Bronchial epithelial cell (primary cell): Measurements from ENCODE around the gene TTC12. TPM values are rescaled to one million over a fixed set of nuclear protein-coding genes. Genes with fewer than 3 reads are reported as not detected.

ENCODE experiments used
- DNase-seq: peaks from one replicate; pipeline ENCODE4 v3.0.0-alpha.2; 2010; ENCODE audit warnings: low read depth
- FAIRE-seq: peaks from 2 replicates; lab custom pipeline; 2011; peaks lifted over from hg19 to GRCh38; lab: Jason Lieb, UNC
- H3K27me3 ChIP-seq: 2 replicates; pipeline ENCODE4 v1.5.1; 2011; ENCODE audit warnings: low read length; ENCODE audit not compliant: control insufficient read depth, insufficient read depth
- H3K36me3 ChIP-seq: 2 replicates; pipeline ENCODE4 v1.5.1; 2011; ENCODE audit warnings: low read length; ENCODE audit not compliant: control insufficient read depth, insufficient read depth
- H3K4me3 ChIP-seq: 2 replicates; pipeline ENCODE4 v1.5.1; 2011; ENCODE audit warnings: mild to moderate bottlenecking, low read depth, low read length, control low read depth
- total RNA-seq: library from RNA; depleted of rRNA; stranded (reverse); fragments of >200 nt; gene quantifications from 2 replicates; pipeline ENCODE4 v1.2.1, GENCODE V29; 2014
- TF ChIP-seq, protein P1 (sequence below): IDR thresholded peaks from 2 replicates; pipeline ENCODE4 v1.5.1; 2011; ENCODE audit warnings: mild to moderate bottlenecking, moderate library complexity, low read length, control low read depth, inconsistent platforms; ENCODE audit not compliant: insufficient read depth, severe bottlenecking

TTC12 gene
- total RNA-seq, 1 donor from 2014 or later: 12.9 TPM

DNA sequence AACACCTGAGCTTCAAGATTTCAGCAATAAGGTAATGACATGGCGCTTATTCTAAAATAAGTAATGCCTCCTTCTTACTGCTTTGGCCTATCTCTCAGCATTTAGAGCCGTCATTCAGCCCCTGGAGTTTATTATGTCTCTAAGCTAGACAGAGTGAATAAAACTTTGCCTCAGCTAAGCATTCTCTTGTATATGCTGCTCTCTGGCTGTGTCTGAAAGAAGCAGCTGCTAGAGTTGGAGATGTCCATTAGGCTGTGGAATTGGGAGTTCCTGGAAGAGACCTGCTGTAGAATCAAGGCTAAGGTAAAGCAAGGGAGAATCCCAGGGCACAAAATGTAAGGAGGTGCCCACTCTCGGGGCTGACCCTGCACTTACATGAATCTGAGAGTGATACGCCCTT, 35.5 kb upstream of the TTC12 start:
- Histone ChIP-seq H3K27me3 (no peaks in the 10 kb centered on the region), H3K36me3 (no peaks in the 10 kb centered on the region), H3K4me3 (no peak overlapping the region)
- TF ChIP-seq, protein P1, sequence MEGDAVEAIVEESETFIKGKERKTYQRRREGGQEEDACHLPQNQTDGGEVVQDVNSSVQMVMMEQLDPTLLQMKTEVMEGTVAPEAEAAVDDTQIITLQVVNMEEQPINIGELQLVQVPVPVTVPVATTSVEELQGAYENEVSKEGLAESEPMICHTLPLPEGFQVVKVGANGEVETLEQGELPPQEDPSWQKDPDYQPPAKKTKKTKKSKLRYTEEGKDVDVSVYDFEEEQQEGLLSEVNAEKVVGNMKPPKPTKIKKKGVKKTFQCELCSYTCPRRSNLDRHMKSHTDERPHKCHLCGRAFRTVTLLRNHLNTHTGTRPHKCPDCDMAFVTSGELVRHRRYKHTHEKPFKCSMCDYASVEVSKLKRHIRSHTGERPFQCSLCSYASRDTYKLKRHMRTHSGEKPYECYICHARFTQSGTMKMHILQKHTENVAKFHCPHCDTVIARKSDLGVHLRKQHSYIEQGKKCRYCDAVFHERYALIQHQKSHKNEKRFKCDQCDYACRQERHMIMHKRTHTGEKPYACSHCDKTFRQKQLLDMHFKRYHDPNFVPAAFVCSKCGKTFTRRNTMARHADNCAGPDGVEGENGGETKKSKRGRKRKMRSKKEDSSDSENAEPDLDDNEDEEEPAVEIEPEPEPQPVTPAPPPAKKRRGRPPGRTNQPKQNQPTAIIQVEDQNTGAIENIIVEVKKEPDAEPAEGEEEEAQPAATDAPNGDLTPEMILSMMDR: no peak
- FAIRE-seq (no peak), DNase-seq (no peak)

DNA sequence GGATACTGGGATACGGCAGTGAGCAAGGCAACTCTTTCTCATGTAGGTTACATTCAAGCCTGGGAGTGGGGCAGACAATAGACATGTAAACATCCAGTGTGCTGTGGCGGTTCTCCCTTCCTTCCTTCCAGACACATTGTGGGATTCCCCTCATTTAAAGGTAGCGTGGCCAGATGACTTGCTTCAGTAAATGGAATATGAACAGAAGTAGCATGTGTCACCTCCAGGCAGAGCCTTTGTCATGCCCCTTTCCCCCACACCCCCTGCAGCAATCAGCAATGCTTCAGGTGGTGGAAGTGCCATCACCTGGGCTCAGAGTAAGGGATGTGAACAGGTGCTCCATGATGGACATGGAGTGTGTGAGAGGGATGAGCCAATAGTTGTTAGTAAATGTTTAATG, 34.8 kb upstream of the TTC12 start:
- Histone ChIP-seq H3K27me3 (no peaks in the 10 kb centered on the region), H3K4me3 (no peak overlapping the region), H3K36me3 (no peaks in the 10 kb centered on the region)
- FAIRE-seq (no peak), DNase-seq (no peak)
- TF ChIP-seq, protein P1: no peak

DNA sequence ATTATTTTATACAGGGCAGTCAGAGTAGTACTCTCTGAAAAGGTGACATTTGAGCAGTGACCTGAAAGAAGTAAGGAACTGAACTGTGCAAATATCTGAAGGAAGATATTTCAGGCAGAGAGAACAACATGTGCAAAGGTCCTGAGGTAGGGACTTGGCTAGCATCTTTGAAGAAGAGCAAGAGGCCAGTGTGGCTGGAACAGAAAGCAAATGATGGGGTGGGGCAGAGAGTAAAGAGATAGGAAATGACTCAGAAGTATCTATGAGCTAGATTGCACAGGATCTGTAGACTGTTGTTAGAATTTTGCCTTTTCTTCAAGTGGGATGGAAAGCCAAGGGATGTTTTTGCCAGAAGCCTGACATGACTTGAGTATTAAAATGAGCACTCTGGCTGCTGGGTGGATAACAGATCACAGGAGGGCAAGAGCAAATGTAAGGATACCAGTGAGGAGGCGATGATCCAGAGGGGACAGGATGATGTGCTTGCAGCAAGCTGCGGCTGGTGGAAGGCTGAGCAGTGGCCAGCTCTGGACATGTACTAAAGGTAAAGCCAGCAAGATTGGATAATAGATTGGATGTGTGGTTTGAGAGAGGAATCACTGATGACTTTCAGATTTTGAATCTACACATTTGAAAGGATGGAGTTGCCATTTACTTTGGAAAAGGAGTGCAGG, 33.2 kb upstream of the TTC12 start:
- TF ChIP-seq, protein P1: no peak
- peaks cover 3% of the 10 kb centered on the region for H3K27me3 ChIP-seq
- FAIRE-seq: no peak
- H3K4me3 ChIP-seq: no peak overlapping the region
- no peak for DNase-seq
- no peaks in the 10 kb centered on the region for H3K36me3 ChIP-seq

DNA sequence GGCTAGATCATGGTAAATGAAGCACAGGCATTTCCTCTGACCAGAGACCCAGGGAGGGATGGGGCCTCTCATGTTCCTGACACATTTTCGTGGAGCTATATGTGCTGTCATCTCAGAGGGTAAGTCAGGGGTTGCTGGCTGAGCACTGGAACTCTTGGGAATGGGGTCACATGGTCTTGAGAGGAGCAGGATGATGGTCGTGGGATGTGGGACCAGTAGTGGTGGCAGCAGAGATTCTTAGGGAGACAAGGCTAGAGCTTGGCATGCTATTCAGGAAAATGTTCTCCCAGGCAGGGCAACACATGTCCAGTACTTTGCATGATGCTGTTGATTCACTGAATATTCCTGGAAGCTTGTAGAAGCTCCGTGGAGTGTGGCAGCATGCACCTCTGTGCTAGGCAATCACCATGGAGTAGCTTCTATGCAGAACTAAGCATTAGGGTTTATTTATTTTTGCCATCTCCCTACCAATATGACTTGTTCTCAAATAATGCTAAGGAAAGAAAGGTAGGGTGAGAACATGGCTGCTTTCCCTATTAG, 31.4 kb upstream of the TTC12 start:
- Histone ChIP-seq H3K27me3 (peaks cover 3% of the 10 kb centered on the region), H3K36me3 (no peaks in the 10 kb centered on the region), H3K4me3 (no peak overlapping the region)
- FAIRE-seq (peak; percentile 47), DNase-seq (no peak)
- TF ChIP-seq, protein P1: no peak

DNA sequence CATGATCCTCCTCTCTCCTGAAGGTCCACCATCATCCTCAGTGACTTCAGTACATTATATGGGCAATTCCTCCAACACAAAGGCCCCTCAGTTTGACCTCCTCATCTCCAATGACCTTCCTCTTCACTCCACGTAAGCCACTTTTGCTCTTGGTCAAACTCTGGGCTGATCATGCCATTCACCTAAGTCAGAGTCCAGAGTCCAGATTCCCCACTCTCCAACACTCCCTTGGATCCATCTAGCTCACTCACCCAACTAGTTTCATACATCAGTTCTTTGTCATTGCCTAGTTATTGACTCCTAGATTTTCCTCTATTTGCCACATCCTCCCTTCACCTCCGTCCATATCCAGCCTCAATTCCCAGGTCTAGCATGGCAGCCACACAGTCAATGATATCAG, 30.5 kb upstream of the TTC12 start:
- TF ChIP-seq, protein P1: no peak
- FAIRE-seq (no peak), DNase-seq (no peak)
- Histone ChIP-seq H3K4me3 (no peak overlapping the region), H3K36me3 (no peaks in the 10 kb centered on the region), H3K27me3 (peaks cover 3% of the 10 kb centered on the region)
